Prostate gland (tissue), 2 donors: ENCODE data around the gene VKORC1. TPM values are rescaled to one million over a fixed set of nuclear protein-coding genes. Genes with fewer than 3 reads are reported as not detected.

Source experiments
- DNase-seq: peaks from one replicate; pipeline ENCODE4 v3.0.0-alpha.2; 2019; ENCODE audit warnings: low spot score
- H3K27ac ChIP-seq, 2 donors: fragments of 200-600 bp; sonication (generic); 2 replicates each; pipeline ENCODE4 v1.5.1; 2017 to 2019
- H3K27me3 ChIP-seq: fragments of 200-600 bp; sonication (generic); replicated peaks from 2 replicates; pipeline ENCODE4 v1.5.1; 2019; ENCODE audit not compliant: insufficient read depth
- H3K36me3 ChIP-seq, 2 donors: fragments of 200-600 bp; sonication (generic); 1 replicate in 1 of 2; 2 replicates in 1 of 2; pipeline versions ENCODE4 v1.5.1 to v1.8.1; 2017 to 2019
- H3K4me1 ChIP-seq: fragments of 200-600 bp; sonication (generic); replicated peaks from 2 replicates; pipeline ENCODE4 v1.5.1; 2019
- H3K4me3 ChIP-seq, 2 donors: fragments of 200-600 bp; sonication (generic); 2 replicates each; pipeline ENCODE4 v1.5.1; 2017 to 2019
- H3K9me3 ChIP-seq: fragments of 200-600 bp; sonication (generic); 2 replicates; pipeline ENCODE4 v1.5.1; 2017
- POLR2A ChIP-seq: fragments of 450-650 bp; IDR thresholded peaks from one replicate; pipeline ENCODE4 v1.6.1; 2016; ENCODE audit warnings: antibody characterized with exemption, mild to moderate bottlenecking
- POLR2AphosphoS5 ChIP-seq: sonication (generic); formaldehyde crosslinking; IDR thresholded peaks from one replicate; pipeline ENCODE4 v1.6.1; 2017; ENCODE audit warnings: antibody characterized with exemption
- WGBS: methylation state at CpG from one replicate; pipeline ENCODE4 v1.1.5; 2018; 5-methylcytosine and 5-hydroxymethylcytosine counted together
- intact Hi-C: fragments of 100-400 bp; cut with DNase I; formaldehyde crosslinking; loops from one replicate; pipeline ENCODE4 v1.14.2; 2022
- total RNA-seq, 2 donors: library from RNA; depleted of rRNA; stranded (reverse); fragments of >200 nt; gene quantifications; one replicate each; pipeline ENCODE4 v1.1.0, GENCODE V29; 2016
- TF ChIP-seq, protein P1 (sequence below), 4 experiments: fragments of 200-600 bp in 2 of 4; fragments of 450-650 bp in 2 of 4; sonication (generic) in 2 of 4; IDR thresholded peaks; 1 replicate in 3 of 4; 2 replicates in 1 of 4; pipeline ENCODE4 v1.5.1; 2016 to 2019; ENCODE audit warnings: antibody characterized with exemption in 4 of 4, mild to moderate bottlenecking in 2 of 4, moderate library complexity in 2 of 4

VKORC1 gene
- total RNA-seq, 2 donors from 2014 or later = 106 to 175 TPM

DNA sequence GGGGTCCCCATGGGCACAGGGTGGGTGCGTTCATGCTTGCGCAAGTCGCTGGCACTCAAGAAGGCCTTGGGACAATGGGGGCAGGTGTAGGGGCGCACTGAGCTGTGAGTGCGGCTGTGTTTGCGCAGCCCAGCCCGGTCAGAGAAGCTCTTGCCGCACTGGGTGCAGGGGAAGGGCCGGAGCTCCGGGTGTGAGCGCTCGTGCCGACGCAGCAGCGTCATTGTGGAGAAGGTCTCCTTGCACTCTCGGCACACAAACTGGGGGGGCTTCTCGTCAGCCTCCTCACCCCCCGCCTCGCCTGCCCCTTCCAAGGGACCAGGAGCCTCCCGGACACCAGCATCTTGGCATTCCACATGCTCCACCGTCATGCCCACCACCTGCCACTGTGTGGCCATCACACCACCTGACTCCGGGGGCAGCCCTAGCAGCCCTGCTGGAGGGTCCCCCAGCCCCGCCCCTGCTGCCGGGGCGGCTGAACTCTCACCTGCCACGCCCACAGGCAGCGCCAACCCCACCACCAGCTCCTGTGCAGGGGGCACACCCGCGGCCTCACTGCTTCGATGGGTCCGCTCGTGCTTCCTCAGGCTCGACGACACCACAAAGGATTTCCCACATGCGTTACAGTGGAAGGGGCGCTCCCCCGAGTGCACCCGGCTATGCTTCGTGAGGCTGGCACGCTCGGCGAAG lies 33.3 kb downstream of the VKORC1 start:
- TF ChIP-seq, protein P1, sequence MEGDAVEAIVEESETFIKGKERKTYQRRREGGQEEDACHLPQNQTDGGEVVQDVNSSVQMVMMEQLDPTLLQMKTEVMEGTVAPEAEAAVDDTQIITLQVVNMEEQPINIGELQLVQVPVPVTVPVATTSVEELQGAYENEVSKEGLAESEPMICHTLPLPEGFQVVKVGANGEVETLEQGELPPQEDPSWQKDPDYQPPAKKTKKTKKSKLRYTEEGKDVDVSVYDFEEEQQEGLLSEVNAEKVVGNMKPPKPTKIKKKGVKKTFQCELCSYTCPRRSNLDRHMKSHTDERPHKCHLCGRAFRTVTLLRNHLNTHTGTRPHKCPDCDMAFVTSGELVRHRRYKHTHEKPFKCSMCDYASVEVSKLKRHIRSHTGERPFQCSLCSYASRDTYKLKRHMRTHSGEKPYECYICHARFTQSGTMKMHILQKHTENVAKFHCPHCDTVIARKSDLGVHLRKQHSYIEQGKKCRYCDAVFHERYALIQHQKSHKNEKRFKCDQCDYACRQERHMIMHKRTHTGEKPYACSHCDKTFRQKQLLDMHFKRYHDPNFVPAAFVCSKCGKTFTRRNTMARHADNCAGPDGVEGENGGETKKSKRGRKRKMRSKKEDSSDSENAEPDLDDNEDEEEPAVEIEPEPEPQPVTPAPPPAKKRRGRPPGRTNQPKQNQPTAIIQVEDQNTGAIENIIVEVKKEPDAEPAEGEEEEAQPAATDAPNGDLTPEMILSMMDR (IDR thresholded peaks at IDR 0.05) = no peak
- TF ChIP-seq POLR2A = no peak
- no peak for TF ChIP-seq POLR2AphosphoS5
- H3K9me3 ChIP-seq = no peaks in the 10 kb centered on the region
- intact Hi-C loops = no loop called here
- 93% methylated on average over 40 of the region's 42 CpGs for WGBS
- H3K4me1 ChIP-seq = no peaks in the 10 kb centered on the region
- H3K36me3 ChIP-seq = no peaks in the 10 kb centered on the region
- no peak overlapping the region for H3K4me3 ChIP-seq
- H3K27me3 ChIP-seq = no peaks in the 10 kb centered on the region
- no peak overlapping the region for H3K27ac ChIP-seq
- DNase-seq = no peak

GRCh38 chr16:31055613-31056012 lies 39.0 kb downstream of the VKORC1 start:
- TF ChIP-seq POLR2A (no peak), POLR2AphosphoS5 (no peak)
- TF ChIP-seq, protein P1 (IDR thresholded peaks at IDR 0.05) = no peak
- no peak for DNase-seq
- intact Hi-C loops = no loop called here
- WGBS = 89% methylated on average over 4 of the region's 4 CpGs
- Histone ChIP-seq H3K9me3 (no peaks in the 10 kb centered on the region), H3K4me1 (no peaks in the 10 kb centered on the region), H3K27ac (no peak overlapping the region), H3K36me3 (no peaks in the 10 kb centered on the region), H3K4me3 (no peak overlapping the region), H3K27me3 (no peaks in the 10 kb centered on the region)

DNA sequence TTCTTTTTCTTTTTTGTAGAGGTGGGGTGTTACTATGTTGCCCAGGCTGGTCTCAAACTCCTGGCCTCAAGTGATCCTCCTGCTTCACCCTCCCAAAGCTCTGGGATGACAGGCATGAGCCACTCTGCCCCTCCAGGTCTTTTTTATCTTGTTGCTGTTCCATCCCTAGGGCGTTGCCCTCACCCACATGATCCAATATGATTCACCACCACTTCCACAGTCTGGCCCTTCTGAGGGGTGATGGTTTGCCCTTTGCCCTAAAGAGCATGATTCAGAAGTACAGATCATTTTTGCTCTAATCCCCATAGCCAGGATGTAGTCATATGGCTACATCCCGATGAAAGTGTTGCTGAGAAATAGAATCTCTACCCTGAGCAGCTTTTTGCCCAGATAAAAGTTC lies 42.5 kb downstream of the VKORC1 start:
- intact Hi-C loops = no loop called here
- Histone ChIP-seq H3K9me3 (no peaks in the 10 kb centered on the region), H3K27me3 (no peaks in the 10 kb centered on the region), H3K4me1 (no peaks in the 10 kb centered on the region), H3K36me3 (no peaks in the 10 kb centered on the region), H3K4me3 (no peak overlapping the region), H3K27ac (no peak overlapping the region)
- 80% methylated on average over 2 of the region's 2 CpGs for WGBS
- TF ChIP-seq POLR2A (no peak), POLR2AphosphoS5 (no peak)
- TF ChIP-seq, protein P1 (IDR thresholded peaks at IDR 0.05) = no peak
- DNase-seq = no peak

DNA sequence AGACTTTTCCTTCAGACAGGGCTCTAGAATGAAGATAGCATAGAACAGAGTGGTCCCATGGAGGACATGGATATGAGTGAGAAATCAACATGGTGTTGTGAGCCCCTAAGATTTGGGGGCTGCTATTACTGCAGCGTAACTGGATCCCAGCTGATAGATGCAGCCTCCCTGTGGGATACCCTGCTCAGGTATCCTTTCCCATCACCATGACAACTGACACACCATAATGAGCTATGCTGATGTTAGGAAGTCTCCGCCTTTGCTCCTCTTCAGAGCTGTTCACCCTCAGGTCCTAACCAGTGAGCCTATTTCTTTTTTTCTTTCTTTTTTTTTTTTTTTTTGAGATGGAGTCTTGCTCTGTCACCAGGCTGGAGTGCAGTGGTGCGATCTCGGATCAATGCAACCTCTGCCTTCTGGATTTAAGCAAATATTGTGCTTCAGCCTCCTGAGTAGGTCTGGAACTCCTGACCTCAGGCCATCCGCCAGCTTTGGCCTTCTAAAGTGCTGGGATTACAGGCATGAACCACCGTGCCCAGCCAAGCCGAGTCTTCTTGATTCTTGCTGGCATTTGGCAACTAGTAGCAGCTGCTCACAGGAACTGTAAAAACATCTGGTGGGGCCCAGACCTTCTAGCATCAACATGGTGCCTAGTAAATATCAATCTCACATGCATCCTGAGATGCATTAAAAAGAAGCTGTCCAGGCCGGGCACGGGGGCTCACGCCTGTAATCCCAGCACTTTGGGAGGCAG lies 44.1 kb downstream of the VKORC1 start:
- DNase-seq = no peak
- no peaks in the 10 kb centered on the region for H3K27me3 ChIP-seq
- TF ChIP-seq, protein P1 (IDR thresholded peaks at IDR 0.05) = no peak
- TF ChIP-seq POLR2A (no peak), POLR2AphosphoS5 (no peak)
- no peaks in the 10 kb centered on the region for H3K36me3 ChIP-seq
- no peak overlapping the region for H3K4me3 ChIP-seq
- intact Hi-C loops = no loop called here
- no peaks in the 10 kb centered on the region for H3K9me3 ChIP-seq
- no peaks in the 10 kb centered on the region for H3K4me1 ChIP-seq
- H3K27ac ChIP-seq = no peak overlapping the region
- WGBS = 72% methylated on average over 10 of the region's 10 CpGs
